ENCODE data around the gene SYMPK.

Gene SYMPK

DNA sequence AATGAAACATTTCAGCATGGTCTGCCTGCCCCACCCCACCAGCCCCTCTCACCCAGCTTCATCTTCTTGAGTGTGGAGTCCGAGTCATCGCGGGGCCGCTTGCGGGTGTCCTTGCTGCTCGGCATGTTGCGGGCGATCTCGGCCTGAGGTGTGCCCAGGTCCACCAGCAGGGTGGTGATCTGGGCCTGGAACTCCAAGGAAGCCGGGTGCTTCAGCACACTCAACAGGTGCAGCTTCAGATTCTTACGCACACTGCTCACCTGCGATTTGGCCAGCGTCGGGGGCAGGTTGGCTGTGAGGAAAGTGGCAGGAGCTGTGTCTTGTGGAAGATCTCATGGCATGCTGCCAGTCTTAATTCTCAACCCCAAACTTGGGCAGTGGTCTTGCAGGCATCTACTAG, 20.7 kb downstream of the SYMPK start:
- DNase-seq = no peak
- intact Hi-C loops (cut with DNase I) = no loop called here

DNA sequence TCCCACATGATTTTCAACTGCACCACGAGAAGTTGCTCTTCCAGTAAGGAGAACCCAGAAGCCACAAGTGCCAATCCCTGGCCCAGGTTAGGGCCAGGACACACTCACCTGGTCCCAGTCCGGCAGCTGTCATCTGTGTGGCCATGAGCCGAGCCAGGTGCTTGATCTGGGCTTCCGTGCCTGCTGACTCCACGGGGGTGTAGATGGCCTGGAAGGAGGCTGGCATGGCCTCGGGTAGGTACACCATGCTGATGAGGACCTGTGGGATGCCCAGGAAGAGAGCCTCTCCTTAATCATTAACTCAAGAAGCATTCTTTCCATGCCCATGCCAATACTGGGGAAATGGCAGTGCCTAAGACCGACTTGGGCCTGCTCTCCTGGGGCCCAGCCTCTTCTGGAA, 28.0 kb downstream of the SYMPK start:
- intact Hi-C loops (cut with DNase I) = no loop called here
- no peak for DNase-seq

DNA sequence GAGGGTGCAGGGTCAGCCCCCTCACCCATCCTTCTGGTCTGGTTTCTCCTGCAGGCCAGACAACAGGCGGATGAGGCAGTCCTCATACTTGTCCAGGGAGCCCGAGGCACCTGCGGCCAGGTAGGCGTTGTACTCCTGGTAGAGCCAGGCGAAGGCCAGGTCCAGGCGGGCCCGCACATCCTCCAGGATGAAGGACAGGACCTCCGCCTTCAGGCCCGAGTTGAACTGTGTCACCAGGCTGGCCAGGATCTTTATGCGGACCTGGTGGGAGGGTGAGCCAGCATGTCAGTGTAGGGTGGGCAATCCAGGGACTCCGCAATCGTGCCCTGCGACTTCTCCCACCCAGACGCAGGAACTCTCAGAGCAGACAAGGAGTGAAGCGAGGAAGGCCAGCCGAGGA, 34.0 kb downstream of the SYMPK start:
- intact Hi-C loops (cut with DNase I) = no loop called here
- no peak for DNase-seq

DNA sequence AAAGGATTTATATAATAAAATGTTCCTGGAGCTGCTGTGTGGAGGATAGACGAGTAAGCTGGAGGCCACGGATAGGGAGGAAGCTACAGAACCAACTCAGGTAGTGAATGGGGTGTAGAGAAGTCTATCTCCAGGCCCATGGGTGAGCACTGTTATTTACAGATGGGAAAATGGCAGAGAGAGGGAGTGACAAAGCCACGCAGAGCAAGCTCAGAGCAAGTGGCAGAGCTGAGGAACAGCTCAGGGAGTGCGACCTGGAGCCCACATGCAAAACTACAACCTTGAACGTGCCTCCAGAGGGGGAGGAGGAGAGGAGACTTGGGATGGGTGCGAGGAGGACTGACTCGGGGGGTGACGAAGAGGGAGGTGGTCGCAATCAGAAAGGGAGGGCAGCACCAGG, 34.4 kb downstream of the SYMPK start:
- intact Hi-C loops (cut with DNase I) = no loop called here
- DNase-seq = no peak

DNA sequence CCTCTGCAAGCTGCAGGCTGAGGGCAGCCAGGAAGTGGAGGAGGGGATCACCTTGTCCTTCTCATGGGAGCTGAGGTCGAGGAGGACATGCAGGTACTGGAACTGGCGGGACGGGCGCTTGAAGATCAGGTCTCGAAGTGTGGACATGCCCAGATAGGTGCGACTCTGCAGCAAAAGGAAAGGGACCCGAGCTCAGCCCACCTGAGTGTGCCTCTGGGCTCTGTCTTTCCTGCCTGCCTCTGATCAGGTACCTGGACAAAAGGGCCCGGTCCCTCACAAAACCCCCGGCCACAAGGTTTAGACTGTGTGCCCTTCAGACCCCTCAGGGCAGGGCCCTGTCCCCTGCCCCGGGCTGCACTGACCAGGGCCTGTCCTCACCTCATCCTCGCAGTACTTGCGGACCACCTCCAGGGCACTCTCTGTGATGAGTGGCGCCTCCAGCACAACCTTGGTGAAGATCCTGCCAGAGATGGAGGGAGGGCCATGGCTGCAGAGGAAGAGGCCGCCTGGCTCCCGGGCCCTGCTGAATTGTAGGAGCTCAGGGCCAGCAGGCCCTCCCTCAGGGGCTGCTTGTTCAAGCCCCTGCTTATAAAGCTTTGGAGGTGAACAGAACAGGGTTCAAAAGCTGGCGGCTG, 35.4 kb downstream of the SYMPK start:
- intact Hi-C loops (cut with DNase I) = no loop called here
- no peak for DNase-seq

DNA sequence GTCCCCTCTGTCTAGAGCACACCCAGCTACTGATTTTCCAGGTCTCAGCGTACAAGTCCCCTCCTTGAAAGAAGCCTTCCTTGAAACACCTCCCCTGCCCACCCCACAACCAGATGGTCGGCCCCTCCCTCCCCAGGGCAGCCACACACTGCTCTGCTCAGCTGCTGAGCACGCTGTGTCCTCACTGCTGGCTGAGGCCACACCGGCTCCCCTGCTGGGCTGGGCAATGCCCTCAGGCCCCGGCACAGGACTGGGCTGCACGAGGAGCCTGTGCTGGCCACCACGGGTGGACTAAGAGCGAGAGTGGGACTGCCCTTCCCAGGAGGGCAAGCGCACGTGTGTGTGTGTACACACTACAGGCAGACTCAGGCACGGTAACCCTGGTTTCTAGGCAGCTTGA, 36.0 kb downstream of the SYMPK start:
- no peak for DNase-seq
- intact Hi-C loops (cut with DNase I) = no loop called here

DNA sequence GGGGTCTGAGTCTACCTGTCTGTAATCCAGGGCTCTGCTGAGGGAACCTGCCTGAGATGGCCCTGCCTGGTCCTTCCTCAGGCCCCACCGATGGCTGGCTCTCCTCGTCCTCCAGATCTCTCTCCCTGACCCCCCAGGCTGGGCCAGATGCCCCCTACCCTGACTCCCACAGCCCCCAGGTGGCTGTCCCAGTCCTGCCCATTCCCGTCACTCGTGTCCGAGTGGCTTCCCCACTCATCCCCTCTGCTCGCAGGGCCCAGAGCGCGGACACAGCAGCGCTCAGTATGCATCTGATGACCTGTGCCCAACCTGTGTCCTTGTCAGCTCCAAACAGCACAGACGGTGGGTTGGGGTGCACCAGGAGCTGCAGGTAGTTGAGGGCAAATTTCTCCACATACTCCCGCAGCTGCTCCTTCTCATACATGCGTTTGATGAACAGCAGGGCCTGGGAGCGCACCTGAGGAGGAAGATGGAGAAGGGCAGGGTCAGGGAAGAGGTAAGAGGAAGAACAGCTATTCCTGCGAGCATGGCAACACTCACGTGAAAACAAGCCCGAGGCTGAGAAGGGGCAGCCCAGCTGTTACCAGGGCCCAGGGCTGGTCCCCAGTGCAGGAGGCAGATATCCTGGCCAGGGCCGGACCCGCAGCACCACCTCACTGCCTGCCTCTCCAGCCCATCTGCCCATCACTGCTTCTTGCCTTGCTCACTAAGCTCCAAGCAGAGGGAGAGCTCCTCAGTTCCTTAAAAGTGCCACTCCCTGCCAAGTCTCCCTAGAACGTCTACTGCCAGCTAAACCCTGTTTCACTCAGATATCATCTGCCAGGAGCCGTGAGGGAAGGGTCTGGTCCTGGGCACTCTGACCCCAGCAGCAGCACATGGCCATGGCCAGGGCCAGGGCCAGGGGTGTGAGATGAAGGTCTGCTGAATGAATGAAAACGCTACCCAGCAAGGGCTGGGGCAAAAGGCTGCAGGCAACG, 36.7 kb downstream of the SYMPK start:
- intact Hi-C loops (cut with DNase I) = no loop called here

DNA sequence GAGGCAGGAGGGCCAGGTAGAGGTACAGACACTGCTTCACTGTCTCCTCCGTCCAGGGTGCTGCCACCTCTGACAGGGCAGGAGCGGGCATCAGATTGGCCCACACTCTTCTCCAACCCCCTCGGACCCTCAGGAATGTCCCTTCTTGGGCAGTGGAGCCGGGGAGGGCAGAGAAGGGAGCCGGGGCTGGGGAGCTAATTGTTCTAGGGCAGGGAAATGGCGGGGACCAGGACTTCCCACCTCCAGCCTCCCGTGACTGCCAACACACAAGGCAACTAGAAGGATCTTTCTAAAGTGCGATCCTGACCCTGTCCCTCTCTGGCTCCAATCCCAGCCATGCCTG, 37.7 kb downstream of the SYMPK start:
- intact Hi-C loops (cut with DNase I) = no loop called here

More for the DNA sequence above, 36.7 kb downstream of the SYMPK start:
- no peak for DNase-seq

DNA sequence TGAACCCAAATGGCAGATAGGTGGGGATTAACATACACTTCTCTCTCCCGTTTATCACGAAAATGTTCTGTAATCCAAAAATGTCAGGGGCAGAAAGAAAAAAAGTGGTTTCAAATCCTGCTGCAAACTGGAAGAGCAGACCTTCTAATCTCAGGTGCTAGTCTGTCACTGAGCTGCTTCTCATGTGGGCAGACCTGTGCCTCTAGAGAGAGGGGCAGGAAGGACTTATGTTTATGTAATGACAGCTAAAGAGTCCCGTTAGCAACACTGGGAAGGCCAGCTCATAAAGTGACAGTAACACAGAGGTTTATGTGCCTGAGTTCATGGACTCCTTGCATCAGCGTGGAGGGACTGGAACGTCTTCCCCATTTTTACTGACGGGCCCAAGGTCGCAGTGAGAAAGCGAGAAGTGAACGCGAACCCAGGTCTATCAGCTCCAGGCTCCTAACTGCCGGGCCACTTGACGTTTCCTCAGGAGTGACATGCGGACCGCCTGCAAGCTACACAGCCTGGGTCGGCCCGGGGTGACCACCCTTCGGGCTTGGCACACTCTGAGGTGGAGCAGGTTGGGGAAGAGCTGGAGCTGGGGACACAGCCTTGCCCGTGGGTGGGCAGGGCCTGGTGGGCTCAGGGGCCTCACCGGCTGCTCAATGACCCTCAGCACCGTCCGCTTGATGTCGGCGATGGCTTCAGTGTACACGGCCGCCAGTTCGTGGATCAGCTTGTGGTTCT, 38.2 kb downstream of the SYMPK start:
- DNase-seq = no peak
- intact Hi-C loops (cut with DNase I) = no loop called here

More for the DNA sequence above, 37.7 kb downstream of the SYMPK start:
- DNase-seq = no peak

DNA sequence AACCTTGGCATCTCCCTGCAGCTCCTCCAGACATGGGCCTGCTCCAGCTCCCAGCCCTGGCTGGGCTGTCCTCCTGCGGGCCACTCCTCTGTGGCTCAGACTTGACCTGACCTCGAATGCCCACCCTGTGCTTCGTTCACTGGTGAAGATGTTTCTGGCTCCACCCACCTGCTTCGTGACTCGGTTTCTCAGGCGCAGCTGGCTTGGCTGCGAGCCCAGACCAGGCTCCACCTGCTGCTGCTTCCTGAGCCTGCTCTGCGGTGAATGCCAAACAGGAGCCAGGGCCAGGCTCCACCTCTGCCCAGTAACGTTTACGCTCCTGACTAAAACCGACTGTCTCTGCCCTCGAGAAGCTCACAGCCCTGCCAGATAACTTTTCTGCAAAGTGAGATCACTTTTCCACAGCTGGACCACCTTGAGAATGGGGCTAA, 38.9 kb downstream of the SYMPK start:
- intact Hi-C loops (cut with DNase I) = no loop called here
- peak in 40 of 42 donors; percentile 35 to 86 (median 66) for DNase-seq

DNA sequence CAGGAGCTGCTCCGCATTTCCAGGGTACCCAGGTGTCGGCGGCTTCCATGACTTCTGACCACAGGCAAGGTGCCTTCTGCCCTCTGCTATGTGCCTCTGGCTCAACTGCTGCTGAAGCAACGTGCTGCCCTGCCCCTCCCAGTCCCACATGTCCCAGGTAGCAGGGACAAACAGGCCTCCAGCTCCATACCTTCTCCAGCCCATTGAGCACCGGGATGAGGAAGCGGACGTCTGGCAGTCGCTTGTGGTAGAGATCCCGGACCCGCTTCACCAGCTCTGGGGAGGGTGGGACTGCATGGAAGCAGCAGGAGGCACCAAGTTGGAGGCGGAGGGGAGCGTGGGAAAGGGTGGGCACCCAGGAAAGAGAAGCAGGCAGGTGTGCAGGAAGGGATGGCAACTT, 39.8 kb downstream of the SYMPK start:
- intact Hi-C loops (cut with DNase I) = no loop called here
- DNase-seq = no peak

DNA sequence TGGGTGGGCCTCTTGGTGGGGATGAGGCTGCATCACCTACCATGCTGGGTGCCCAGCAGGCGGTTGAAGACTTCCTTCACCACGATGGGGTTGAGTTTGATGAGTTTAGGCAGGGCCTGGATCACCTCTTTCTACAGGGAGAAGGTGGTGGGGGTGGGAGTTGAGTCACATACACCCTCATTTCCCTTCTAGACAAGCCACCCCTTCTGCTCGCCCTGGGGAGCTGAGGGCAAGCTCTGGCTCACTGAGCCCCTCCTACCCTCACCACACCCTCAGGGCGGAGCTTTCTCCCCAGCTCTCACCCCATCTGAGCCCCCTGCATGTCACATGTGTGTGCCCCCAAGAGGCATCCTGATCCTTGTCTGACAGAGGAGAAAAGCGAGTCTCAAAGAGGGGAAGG, 40.2 kb downstream of the SYMPK start:
- peak in 35 of 42 donors; percentile 18 to 88 (median 54) for DNase-seq
- intact Hi-C loops (cut with DNase I) = no loop called here

DNA sequence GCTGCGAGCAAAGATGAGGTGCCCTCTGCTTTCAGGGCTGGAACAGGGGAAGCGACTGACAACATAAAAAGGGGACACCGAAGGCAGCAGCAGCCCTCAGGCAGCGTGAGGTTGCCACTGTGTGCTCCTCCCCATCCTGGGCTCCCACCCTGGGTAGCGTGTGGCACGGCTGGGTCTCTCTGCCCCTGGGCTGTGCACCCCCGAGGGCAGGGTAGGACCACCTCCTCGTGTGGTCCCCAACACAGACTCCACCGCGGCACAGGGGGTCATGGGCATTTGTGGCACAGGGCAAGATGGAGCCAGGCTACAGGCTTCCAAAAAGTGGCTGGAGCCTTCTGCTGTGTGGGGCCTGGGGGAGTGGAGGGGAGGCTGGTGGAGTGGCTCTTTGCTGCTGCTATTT, 41.4 kb downstream of the SYMPK start:
- DNase-seq = no peak
- intact Hi-C loops (cut with DNase I) = no loop called here

DNA sequence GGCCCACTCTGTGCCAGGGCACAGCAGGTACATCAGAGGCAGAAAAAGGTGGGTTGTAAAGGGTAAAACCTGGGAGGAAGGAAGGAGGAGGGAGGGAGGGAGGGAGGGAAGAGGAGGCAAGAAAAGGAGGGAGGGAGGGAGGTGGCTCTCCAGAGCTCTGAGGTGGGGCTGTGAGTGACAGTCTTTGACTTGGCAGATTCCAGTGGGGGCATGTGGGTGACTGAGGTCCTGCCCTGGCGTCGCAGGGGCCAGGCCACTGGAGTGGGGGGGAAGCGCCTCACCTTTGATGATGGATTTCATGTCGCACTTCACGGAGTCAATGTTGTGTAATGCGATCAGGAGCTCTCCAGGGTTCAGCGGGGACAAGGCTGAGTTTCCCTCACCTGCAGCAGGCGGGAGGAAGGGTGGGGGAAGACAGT, 41.8 kb downstream of the SYMPK start:
- intact Hi-C loops (cut with DNase I) = no loop called here
- DNase-seq = peak in 30 of 42 donors; percentile 14 to 79 (median 41)

DNA sequence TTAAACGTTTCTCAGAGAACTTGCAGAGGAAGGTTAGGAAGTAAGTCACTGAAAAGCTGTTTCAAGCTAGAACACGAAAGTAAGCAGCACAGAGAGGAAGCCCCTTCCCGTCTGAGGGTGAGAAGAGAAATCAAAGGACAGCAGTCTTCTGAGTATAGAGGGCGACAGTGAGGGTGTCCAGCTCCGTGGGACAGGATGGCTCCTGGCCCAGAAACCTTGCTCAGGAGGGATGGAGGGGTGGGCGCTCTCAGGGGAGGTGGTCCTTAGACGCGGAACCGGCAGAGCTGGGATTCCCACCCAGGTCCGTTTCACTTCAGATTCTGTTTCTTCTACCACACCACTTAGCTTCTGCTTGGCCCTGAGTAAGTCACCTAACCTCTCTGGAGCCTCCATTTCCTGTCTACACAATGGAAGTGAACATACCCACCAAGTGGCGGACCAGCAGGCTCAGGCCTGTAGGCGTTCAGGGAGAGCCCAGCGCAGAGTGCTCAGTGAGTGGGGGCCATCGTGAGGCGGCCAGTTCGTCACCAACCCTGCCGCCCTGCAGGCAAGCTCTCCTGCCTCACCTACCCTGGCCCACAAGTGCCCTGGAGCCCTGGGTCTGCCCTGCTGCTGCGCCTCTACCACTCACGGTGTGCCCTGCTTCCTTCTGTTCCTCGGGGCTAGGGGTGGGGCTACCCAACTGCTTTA, 42.4 kb downstream of the SYMPK start:
- DNase-seq = peak in 3 of 42 donors; percentile 28 to 55 (median 42)
- intact Hi-C loops (cut with DNase I) = no loop called here

DNA sequence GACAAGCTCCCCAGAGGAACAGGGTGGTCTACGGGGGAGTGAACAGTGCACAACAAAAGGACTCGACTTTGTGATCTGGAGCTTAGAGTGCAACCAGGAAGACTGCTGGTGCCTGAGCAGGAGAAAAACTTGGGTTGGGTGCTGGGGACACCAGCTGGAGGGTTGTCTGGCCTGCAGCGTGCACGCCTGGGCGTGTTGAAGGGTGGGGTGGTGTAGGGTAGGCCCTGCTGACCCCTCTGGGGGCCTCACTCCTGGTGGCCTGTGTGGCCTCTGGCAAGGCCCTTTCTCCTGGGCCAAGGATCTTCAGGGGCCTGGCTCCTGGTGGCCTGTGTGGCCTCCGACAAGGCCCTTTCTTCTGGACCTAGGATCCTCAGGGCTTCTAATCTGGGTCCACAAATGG, 43.2 kb downstream of the SYMPK start:
- DNase-seq = no peak
- intact Hi-C loops (cut with DNase I) = no loop called here

DNA sequence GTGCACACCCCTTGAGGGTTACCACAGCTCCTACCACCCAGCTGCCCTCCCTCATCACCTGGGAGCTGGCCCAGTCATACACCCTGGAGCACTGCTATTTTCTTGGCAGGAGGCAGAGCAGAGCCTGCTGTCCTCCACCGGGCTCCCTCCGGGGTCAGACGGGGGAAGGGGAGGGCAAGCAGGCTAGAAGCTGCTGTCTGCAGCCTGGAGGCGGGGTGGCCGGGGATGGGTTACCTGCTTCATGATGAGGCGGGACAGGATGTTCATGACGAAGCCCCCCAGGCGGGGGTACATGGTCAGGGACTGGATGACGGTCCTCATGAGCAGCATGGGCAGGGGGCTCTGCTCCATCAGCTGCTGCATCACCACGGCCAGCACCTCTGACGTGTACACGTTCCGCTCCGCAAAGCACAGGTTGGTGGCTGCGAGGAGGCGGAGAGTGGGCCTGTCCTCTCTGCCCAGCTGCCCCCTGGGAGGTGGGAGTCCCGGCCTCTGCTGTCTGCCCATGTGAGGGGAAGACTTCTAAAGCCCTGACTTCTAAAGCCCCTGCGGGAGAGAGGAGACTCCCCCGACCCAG, 45.1 kb downstream of the SYMPK start:
- no peak for DNase-seq
- intact Hi-C loops (cut with DNase I) = no loop called here

DNA sequence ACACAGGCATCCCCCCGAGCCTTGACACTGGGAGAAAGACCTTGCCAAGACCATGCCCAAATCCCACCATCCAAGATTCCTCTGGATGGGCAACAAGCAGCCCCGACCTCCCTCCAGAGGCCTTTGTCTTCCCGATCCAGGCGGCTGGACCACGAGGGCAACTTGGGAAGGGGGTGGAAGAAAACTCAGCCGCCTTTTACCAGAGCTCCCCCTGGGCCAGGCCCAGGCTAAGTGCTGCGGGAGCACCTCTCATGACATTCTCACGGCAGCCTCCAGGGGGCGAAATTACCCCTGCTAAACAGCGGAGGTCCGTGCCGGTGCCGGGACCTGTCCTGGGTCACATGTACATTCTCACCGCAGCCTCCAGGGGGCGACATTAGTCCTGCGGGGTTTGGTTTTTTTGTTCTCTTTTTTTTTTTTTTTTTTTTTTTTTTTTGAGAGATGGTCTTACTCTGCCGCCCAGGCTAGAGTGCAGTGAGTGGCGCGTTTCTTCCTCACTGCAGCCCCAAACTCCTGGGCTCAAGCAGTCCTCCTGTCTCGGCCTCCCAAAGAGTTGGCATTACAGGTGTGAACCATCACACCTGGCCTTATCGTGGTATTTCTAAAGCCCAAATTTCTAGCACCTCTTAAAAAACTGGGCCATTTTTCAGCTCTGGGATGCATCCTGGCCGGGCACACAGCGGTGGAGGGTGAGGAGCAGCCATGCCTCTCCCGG, 45.8 kb downstream of the SYMPK start:
- peak; percentile 71 to 95 (median 89) for DNase-seq
- intact Hi-C loops (cut with DNase I) = no loop called here

All from head of caudate nucleus (tissue), 42 donors.